Fibroblast of mammary gland (primary cell): ENCODE results near the gene DAZ4.
"Not testable (repeated sequence)": the region's sequence is repeated elsewhere in the genome, so short reads cannot be mapped to it uniquely, and the experiment has no call there.

Source experiments
- DNase-seq: peaks from one replicate; pipeline ENCODE4 v3.0.0-alpha.2; 2010; ENCODE audit warnings: low read depth
- H3K4me3 ChIP-seq: 2 replicates; pipeline ENCODE4 v1.5.1; 2011; ENCODE audit warnings: low read depth, mild to moderate bottlenecking, low read length, moderate library complexity; ENCODE audit not compliant: control insufficient read depth

DAZ4 gene

GRCh38 chrY:24833619-24834018 is at the start of gene DAZ4:
DAZ4 (plus strand) TSS chrY:24833919; CDS start chrY:24834127, 208 bp downstream.
- DNase-seq: not testable (repeated sequence)

GRCh38 chrY:24813293-24813692 is 20.4 kb upstream of the DAZ4 start, which contains the start of gene DAZ3:
DAZ3 (minus strand) TSS chrY:24813393; CDS start chrY:24813185, 208 bp downstream.
- DNase-seq, H3K4me3 ChIP-seq: not testable (repeated sequence)

More at GRCh38 chrY:24833619-24834018, at the start of gene DAZ4:
- H3K4me3 ChIP-seq: not testable (repeated sequence)

- DNase-seq, H3K4me3 ChIP-seq: not testable (repeated sequence)
Measured at GRCh38 chrY:24821836-24822235, 11.9 kb upstream of the DAZ4 start.

GRCh38 chrY:24824184-24824879 is 9.4 kb upstream of the DAZ4 start:
- not testable (repeated sequence) for H3K4me3 ChIP-seq, DNase-seq

GRCh38 chrY:24825069-24825468 is 8.7 kb upstream of the DAZ4 start:
- DNase-seq, H3K4me3 ChIP-seq: not testable (repeated sequence)
